SHP77 (cell line): Measurements from ENCODE around the gene BCAS3.

ENCODE experiments used
- DNase-seq, 2 experiments: peaks; one replicate each; lab custom pipeline; 2025; lab: John Stamatoyannopoulos, UW

Gene BCAS3

GRCh38 chr17:60886731-60887613 is 209.3 kb downstream of the BCAS3 start:
- DNase-seq = peak in 1 of 2 experiments; percentile 3

- peak in 1 of 2 experiments; percentile 2 for DNase-seq
Measured at GRCh38 chr17:60887614-60888028, 210.0 kb downstream of the BCAS3 start.

GRCh38 chr17:60888812-60889709 is 211.4 kb downstream of the BCAS3 start:
- DNase-seq = peak; percentile 14 to 23

- no peak for DNase-seq
Measured at GRCh38 chr17:60891149-60891548, 213.5 kb downstream of the BCAS3 start.

GRCh38 chr17:60893475-60893874 is 215.8 kb downstream of the BCAS3 start:
- DNase-seq = no peak

GRCh38 chr17:60896996-60897395 is 219.3 kb downstream of the BCAS3 start:
- no peak for DNase-seq

- DNase-seq = no peak
Measured at GRCh38 chr17:60899115-60899514, 221.5 kb downstream of the BCAS3 start.

- DNase-seq = no peak
Measured at GRCh38 chr17:60900688-60901087, 223.0 kb downstream of the BCAS3 start.

- DNase-seq = no peak
Measured at GRCh38 chr17:60901242-60901641, 223.6 kb downstream of the BCAS3 start.

GRCh38 chr17:60901806-60902205 is 224.2 kb downstream of the BCAS3 start:
- no peak for DNase-seq

- DNase-seq = no peak
Measured at GRCh38 chr17:60902399-60902798, 224.7 kb downstream of the BCAS3 start.

GRCh38 chr17:60904582-60904981 is 226.9 kb downstream of the BCAS3 start:
- no peak for DNase-seq

GRCh38 chr17:60905709-60906108 is 228.1 kb downstream of the BCAS3 start:
- no peak for DNase-seq

GRCh38 chr17:60908324-60908723 is 230.7 kb downstream of the BCAS3 start:
- DNase-seq = no peak

GRCh38 chr17:60909405-60909804 is 231.8 kb downstream of the BCAS3 start:
- DNase-seq = no peak

- no peak for DNase-seq
Measured at GRCh38 chr17:60910415-60910814, 232.8 kb downstream of the BCAS3 start.

- no peak for DNase-seq
Measured at GRCh38 chr17:60914078-60914477, 236.4 kb downstream of the BCAS3 start.

- DNase-seq = no peak
Measured at GRCh38 chr17:60916043-60916442, 238.4 kb downstream of the BCAS3 start.

- DNase-seq = no peak
Measured at GRCh38 chr17:60920107-60920506, 242.5 kb downstream of the BCAS3 start.

- DNase-seq = no peak
Measured at GRCh38 chr17:60923000-60923399, 245.3 kb downstream of the BCAS3 start.

- DNase-seq = peak in 1 of 2 experiments; percentile 0
Measured at GRCh38 chr17:60926466-60927183, 249.0 kb downstream of the BCAS3 start.

GRCh38 chr17:60933739-60934138 is 256.1 kb downstream of the BCAS3 start:
- DNase-seq = no peak
